Cardiac muscle cell (in vitro differentiated cells and primary cell): Measurements from ENCODE around the gene CPT1C. TPM values are rescaled to one million over a fixed set of nuclear protein-coding genes. Genes with fewer than 3 reads are reported as not detected.

Experiments used
- DNase-seq, 2 donors: peaks; one replicate each; pipeline versions ENCODE4 v3.0.0 to v3.0.0-alpha.2; 2010 to 2017; ENCODE audit warnings: low read depth in 1 of 2, low spot score in 1 of 2
- H3K27ac ChIP-seq: fragments of 200-600 bp; sonication (generic); 2 replicates; pipeline ENCODE4 v1.5.1; 2016
- H3K27me3 ChIP-seq: fragments of 200-600 bp; sonication (generic); 2 replicates; pipeline ENCODE4 v1.6.0; 2016; ENCODE audit warnings: control low read depth
- H3K36me3 ChIP-seq: fragments of 200-600 bp; sonication (generic); 2 replicates; pipeline ENCODE4 v1.5.1; 2016; ENCODE audit warnings: control low read depth
- H3K4me1 ChIP-seq: fragments of 200-600 bp; sonication (generic); 2 replicates; pipeline ENCODE4 v1.8.1; 2017; ENCODE audit warnings: low read depth, mild to moderate bottlenecking, mixed run types
- H3K4me3 ChIP-seq: fragments of 200-600 bp; sonication (generic); 2 replicates; pipeline ENCODE4 v1.5.1; 2016; ENCODE audit warnings: mild to moderate bottlenecking
- H3K9me3 ChIP-seq: fragments of 200-600 bp; sonication (generic); 2 replicates; pipeline ENCODE4 v1.5.1; 2017; ENCODE audit warnings: low read depth, mild to moderate bottlenecking, control low read depth
- CTCF ChIP-seq: IDR thresholded peaks from 2 replicates; pipeline ENCODE4 v1.5.1; 2012; ENCODE audit warnings: low read depth, mild to moderate bottlenecking, low read length
- polyA plus RNA-seq: library from polyadenylated mRNA; unstranded; fragments of >200 nt; fragmentation: Nextera tagmentation; extraction: Ambion mirVana; gene quantifications from 2 replicates; pipeline ENCODE4 v1.2.1, GENCODE V29; 2016
- total RNA-seq: library from RNA; depleted of rRNA; stranded (reverse); fragments of >200 nt; gene quantifications from 2 replicates; pipeline ENCODE4 v1.2.3, GENCODE V29; 2016

Gene CPT1C
- total and polyA plus RNA-seq, 2 experiments from 2014 or later, result 31.7 to 33.8 TPM

- H3K4me1 ChIP-seq, result peaks cover 13% of the 10 kb centered on the region
- no peak for TF ChIP-seq CTCF
- H3K36me3 ChIP-seq, result peaks cover 24% of the 10 kb centered on the region
- DNase-seq, result no peak
- H3K27me3 ChIP-seq, result no peaks in the 10 kb centered on the region
- H3K27ac ChIP-seq, result no peak overlapping the region
- H3K9me3 ChIP-seq, result no peaks in the 10 kb centered on the region
- H3K4me3 ChIP-seq, result no peak overlapping the region
These were observed 44.9 kb upstream of the CPT1C start for GRCh38 chr19:49645995-49646394.

- Histone ChIP-seq H3K9me3 (no peaks in the 10 kb centered on the region), H3K4me1 (peaks cover 8% of the 10 kb centered on the region), H3K27ac (no peak overlapping the region), H3K36me3 (peaks cover 24% of the 10 kb centered on the region), H3K27me3 (no peaks in the 10 kb centered on the region), H3K4me3 (no peak overlapping the region)
- no peak for TF ChIP-seq CTCF
- DNase-seq, result no peak
These were observed 44.3 kb upstream of the CPT1C start for GRCh38 chr19:49646586-49646985.

DNA sequence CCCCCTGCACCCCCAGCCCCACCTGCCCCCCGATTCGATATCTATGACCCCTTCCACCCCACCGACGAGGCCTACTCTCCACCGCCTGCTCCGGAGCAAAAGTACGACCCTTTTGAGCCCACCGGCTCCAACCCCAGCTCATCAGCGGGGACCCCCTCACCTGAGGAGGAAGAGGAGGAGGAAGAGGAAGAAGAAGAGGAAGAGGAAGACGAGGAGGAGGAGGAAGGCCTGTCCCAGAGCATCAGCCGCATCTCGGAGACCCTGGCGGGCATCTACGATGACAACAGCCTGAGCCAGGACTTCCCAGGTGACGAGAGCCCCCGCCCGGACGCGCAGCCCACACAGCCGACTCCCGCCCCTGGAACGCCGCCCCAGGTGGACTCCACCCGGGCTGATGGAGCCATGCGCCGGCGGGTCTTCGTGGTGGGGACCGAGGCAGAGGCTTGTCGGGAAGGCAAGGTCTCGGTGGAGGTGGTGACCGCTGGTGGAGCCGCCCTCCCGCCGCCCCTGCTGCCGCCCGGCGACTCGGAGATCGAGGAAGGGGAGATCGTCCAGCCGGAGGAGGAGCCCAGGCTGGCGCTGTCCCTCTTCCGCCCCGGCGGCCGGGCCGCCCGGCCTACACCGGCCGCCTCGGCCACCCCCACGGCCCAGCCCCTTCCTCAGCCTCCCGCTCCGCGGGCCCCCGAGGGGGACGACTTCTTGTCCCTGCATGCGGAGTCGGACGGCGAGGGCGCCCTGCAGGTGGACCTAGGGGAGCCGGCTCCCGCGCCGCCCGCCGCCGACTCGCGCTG lies 39.7 kb upstream of the CPT1C start:
- H3K36me3 ChIP-seq, result peaks cover 50% of the 10 kb centered on the region
- no peak for TF ChIP-seq CTCF
- DNase-seq, result no peak

GRCh38 chr19:49651820-49652550 lies 38.9 kb upstream of the CPT1C start:
- Histone ChIP-seq H3K4me3 (no peak overlapping the region), H3K27me3 (no peaks in the 10 kb centered on the region), H3K36me3 (peaks cover 50% of the 10 kb centered on the region), H3K27ac (no peak overlapping the region), H3K4me1 (no peaks in the 10 kb centered on the region), H3K9me3 (no peaks in the 10 kb centered on the region)
- no peak for DNase-seq
- TF ChIP-seq CTCF, result no peak

More for the DNA sequence above, 39.7 kb upstream of the CPT1C start:
- H3K27ac ChIP-seq, result no peak overlapping the region
- no peaks in the 10 kb centered on the region for H3K9me3 ChIP-seq
- H3K27me3 ChIP-seq, result no peaks in the 10 kb centered on the region
- H3K4me3 ChIP-seq, result no peak overlapping the region
- H3K4me1 ChIP-seq, result no peaks in the 10 kb centered on the region

GRCh38 chr19:49652551-49653465 lies 38.1 kb upstream of the CPT1C start:
- no peak for DNase-seq
- H3K9me3 ChIP-seq, result no peaks in the 10 kb centered on the region
- H3K36me3 ChIP-seq, result peaks cover 48% of the 10 kb centered on the region
- H3K27ac ChIP-seq, result no peak overlapping the region
- H3K4me1 ChIP-seq, result no peaks in the 10 kb centered on the region
- no peaks in the 10 kb centered on the region for H3K27me3 ChIP-seq
- TF ChIP-seq CTCF, result no peak
- H3K4me3 ChIP-seq, result no peak overlapping the region
